HL-60 (cell line): ENCODE results near the gene KCNJ4.

Experiments
- GABPA ChIP-seq: IDR thresholded peaks from 2 replicates; pipeline ENCODE4 v1.6.1; 2012; ENCODE audit warnings: low read depth
- POLR2AphosphoS5 ChIP-seq: IDR thresholded peaks from 2 replicates; pipeline ENCODE4 v1.6.1; 2012; ENCODE audit warnings: low read depth
- SPI1 ChIP-seq: IDR thresholded peaks from 2 replicates; pipeline ENCODE4 v1.6.1; 2012; ENCODE audit warnings: low read depth, mild to moderate bottlenecking, borderline replicate concordance
- TF ChIP-seq, protein P1 (sequence below): IDR thresholded peaks from one replicate; pipeline ENCODE4 v1.5.1; 2011; ENCODE audit warnings: low read length, control low read depth, inconsistent platforms; ENCODE audit not compliant: insufficient read depth

DNA sequence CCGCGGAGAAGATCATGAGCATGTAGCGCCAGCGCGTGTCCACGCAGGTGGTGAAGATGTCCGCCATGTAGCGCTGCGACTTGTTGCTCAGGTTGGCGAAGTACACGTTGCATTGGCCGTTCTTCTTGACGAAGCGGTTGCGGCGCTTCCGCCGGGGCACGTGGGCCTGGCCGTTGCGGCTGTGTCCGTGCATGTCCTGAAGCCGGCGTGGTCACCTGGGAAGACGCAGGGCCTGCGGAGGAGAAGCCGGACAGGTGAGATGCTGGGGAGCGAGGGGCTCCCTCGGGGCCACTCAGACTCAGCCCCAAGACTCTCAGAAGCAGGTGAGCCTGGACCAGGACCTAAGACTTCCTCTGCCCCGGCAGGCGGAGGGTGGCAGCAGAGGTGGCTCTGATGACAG is 27.1 kb downstream of the KCNJ4 start:
- TF ChIP-seq, protein P1, sequence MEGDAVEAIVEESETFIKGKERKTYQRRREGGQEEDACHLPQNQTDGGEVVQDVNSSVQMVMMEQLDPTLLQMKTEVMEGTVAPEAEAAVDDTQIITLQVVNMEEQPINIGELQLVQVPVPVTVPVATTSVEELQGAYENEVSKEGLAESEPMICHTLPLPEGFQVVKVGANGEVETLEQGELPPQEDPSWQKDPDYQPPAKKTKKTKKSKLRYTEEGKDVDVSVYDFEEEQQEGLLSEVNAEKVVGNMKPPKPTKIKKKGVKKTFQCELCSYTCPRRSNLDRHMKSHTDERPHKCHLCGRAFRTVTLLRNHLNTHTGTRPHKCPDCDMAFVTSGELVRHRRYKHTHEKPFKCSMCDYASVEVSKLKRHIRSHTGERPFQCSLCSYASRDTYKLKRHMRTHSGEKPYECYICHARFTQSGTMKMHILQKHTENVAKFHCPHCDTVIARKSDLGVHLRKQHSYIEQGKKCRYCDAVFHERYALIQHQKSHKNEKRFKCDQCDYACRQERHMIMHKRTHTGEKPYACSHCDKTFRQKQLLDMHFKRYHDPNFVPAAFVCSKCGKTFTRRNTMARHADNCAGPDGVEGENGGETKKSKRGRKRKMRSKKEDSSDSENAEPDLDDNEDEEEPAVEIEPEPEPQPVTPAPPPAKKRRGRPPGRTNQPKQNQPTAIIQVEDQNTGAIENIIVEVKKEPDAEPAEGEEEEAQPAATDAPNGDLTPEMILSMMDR, result no peak
- TF ChIP-seq POLR2AphosphoS5 (no peak), GABPA (no peak), SPI1 (no peak)
